NCI-H1048 (cell line): ENCODE results near the gene FOXP1.

Source experiments
- DNase-seq: peaks from one replicate; lab custom pipeline; 2025; lab: John Stamatoyannopoulos, UW

The FOXP1 gene

GRCh38 chr3:71484452-71484851 is 99.1 kb downstream of the FOXP1 start:
- DNase-seq: no peak

DNA sequence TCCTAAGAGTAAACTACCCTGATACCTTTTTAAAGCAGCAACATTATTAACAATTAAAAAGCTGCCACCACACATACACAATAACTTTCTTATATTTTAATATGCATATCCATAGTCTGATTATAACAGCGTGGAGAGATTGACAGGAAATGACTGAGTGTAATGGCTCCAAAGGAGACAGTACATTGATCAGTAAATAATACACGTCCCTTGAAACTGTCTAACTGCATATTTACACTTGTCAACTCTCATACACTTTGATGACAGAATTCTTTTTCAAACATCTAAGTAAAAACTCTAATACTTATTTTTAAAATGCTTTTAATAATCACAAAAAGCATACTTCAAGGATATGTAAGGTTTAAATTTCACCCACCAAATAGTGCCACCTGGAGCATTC is 99.5 kb downstream of the FOXP1 start:
- no peak for DNase-seq

- DNase-seq: no peak
Measured at GRCh38 chr3:71482771-71483170, 100.8 kb downstream of the FOXP1 start.

DNA sequence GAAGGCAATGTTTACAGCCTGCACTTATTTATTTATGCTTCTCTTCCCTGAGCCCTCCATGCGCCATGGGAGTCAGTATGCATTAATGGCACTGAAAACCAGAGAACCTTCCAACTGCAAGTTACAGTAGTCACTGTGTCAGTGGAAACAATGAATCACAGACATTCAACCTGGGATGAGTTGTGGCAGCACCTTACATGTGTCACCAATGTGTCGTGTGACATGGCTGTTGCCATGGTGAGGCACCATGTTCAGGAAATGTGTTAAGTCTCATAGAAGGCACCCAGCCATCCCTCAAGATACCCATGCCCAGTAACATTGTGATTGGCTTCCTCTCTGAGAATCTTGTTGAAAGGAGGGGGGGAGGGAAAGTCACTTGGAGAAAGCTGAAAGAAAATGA is 105.0 kb downstream of the FOXP1 start:
- DNase-seq: no peak

DNA sequence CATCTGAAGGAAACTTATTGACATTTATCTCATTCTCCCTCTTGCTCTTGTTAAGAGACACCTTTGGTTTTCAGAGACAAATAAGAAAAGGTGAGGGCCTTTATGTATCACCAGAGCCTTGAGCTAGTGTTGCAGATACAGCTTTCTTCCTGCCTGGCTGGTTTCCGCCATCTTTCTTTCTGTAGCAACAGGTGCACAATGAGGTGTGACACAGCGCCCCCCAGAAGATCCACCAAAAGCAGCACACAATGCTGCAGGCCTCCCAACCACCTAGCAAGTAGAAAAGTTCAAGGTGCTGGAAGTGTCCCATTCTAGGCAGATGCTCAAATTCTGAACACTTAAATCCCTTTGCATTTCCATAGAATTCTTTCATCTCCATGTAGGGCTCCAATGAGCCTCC is 106.6 kb downstream of the FOXP1 start:
- no peak for DNase-seq

GRCh38 chr3:71469138-71469435 is 114.4 kb downstream of the FOXP1 start:
- DNase-seq: no peak

DNA sequence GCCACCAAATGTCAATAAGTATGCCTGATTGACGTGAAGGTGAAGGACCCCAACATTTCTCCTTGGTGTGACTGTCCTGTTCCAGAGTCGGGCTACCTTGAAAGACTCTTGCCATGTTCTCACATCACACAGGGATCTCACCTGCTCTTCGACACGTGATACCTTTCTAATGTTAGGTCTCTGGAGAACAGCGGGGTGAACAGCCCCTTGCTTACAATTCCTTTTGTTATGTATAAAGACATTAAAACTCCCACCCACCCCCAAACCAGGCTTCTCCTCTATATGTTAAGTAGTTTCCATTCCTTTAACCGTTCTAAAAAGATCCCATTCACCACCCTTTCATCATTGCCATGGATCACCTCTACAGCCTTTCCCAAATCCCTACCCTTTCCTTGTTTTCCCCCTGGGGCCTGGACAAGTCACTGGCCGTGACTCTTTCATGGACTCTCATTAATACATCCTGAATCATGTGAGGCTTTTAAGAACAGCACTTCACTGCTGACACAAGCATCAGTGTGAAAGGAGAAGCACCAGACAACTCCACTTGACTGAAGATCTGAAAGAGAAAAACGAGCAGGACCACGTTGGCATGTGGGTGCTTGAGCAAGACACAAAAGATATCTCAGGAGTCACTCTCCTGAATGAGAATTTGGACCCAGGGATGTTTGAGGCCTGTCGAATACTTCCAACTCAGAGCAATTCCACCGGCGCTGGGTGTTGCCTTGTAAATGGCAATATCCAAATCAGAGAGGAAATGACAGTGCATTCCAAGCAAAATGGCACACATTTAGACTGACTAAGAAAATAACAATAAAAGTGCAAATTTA is 115.0 kb downstream of the FOXP1 start:
- DNase-seq: no peak

GRCh38 chr3:71466483-71466882 is 117.0 kb downstream of the FOXP1 start:
- DNase-seq: no peak

- no peak for DNase-seq
Measured at GRCh38 chr3:71465371-71466036, 118.0 kb downstream of the FOXP1 start.

- DNase-seq: no peak
Measured at GRCh38 chr3:71464613-71465012, 118.9 kb downstream of the FOXP1 start.

DNA sequence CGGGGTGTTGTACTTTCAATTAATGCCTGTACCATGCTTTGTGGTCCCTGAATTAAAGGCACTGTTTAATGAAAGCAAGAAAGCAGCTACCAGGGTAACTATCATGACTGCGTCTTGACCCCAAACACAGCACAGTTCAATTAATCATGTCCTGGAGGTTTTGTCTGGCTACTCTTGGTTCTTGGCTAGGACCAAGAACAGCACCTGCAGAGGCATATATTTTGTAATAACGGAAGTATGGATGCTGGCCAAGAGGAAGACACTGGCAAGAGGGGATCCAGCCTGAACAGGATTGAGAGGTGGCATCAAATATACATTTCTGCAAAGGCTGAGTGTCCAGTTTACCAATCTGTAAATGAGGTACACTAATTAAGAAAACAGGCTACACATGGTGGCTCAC is 119.9 kb downstream of the FOXP1 start:
- no peak for DNase-seq

DNA sequence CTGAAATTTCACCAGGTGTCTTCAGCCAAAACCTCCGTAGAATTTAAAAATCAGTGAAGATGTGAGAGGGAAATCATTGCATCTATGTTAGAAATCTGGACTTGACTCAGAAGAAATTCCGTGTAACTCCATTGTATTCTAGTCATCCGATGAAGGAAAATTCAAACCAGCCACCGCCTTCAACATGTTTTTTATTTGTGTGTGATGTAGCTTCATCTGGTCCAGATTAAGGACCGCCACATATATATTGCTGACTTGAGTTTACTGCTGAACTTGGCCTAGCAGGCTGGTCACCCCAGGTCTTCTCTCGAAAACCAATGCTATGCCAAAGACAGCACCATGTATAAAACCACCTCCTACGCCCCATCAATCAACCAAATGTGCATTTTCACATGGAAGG is 120.9 kb downstream of the FOXP1 start:
- no peak for DNase-seq

DNA sequence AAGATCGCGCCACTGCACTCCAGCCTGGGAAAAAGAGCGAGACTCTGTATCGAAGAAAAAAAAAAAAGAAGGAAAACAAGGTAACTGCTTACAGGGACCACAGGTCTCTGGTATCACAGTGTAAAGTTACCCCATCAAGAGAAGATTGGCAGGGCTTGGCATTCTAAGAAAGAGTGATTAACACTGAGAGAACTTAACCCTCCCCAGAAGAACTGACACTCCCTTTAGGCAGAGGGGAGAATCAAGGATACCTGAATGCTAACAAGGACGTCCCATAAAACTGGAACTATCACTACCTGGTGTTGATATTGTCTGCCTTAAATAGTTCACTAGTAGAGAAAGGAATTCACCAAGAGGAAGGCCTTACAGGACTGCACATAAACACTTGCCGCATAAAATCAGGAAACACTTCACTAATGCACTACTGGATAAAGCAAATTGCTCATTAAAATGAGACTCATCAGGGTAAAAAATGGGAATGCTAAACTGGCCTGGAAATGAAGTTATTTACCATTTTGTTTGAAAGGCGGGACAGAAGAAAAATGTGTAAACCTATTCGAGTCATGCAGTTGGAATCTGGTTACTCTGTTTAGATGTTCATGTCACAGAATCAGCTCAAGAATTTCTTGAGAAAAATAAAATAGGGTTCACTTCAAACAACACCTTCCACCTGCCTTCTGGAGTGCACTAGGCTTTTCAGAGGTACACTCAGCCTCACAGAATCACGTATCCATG is 121.6 kb downstream of the FOXP1 start:
- DNase-seq: no peak

DNA sequence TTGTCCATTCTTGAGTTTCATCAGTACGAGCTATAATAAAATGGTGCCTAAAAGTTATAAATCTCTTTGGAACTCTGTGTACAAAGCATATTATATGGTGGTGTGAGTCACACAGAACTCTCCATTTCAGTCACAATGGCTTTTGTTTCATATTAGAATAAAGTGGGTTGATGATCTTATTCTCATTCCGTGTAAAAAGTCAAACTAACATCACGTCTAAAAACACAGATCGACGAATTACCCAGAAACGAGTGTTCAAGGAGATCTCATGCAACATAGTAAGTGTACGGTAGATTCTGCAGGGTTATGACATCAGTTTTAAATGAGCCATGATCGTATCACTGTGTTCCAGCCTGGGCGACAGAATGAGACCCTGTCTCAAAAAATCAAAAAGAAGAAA is 122.4 kb downstream of the FOXP1 start:
- DNase-seq: no peak

- no peak for DNase-seq
Measured at GRCh38 chr3:71458895-71459294, 124.6 kb downstream of the FOXP1 start.

- no peak for DNase-seq
Measured at GRCh38 chr3:71456826-71457225, 126.7 kb downstream of the FOXP1 start.

DNA sequence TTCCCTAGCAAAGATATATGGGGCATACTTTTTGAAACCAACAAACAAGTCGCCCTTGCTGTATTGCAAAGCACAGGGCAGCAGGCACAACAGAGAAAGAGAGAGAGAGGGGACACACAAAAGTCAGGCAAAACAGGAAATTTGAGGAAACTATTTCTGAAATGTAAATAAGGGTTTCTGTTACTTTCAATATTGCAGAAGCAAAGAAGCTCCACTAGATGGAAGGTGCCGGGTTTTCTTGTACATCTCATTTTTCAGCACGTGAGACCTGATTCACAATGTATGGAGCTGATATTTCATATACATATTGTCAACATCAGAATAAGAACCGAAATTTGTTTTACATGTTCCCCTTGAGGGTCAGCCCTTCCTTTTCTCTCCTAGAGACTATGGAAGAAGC is 127.4 kb downstream of the FOXP1 start:
- no peak for DNase-seq

- no peak for DNase-seq
Measured at GRCh38 chr3:71454512-71455403, 128.8 kb downstream of the FOXP1 start.

GRCh38 chr3:71453822-71454511 is 129.6 kb downstream of the FOXP1 start:
- no peak for DNase-seq

- DNase-seq: no peak
Measured at GRCh38 chr3:71453319-71453718, 130.2 kb downstream of the FOXP1 start.

GRCh38 chr3:71451812-71452211 is 131.7 kb downstream of the FOXP1 start:
- DNase-seq: no peak

- no peak for DNase-seq
Measured at GRCh38 chr3:71451060-71451459, 132.5 kb downstream of the FOXP1 start.
